IMR-90 (cell line): ENCODE data around the gene SMARCA4. TPM values are rescaled to one million over a fixed set of nuclear protein-coding genes. Genes with fewer than 3 reads are reported as not detected.

Source experiments
- ATAC-seq: fragments of 200-7000 bp; cut with Tn5 transposase; 2 replicates; pipeline ENCODE4 v1.9.1; 2020; ENCODE audit warnings: low read depth, mild to moderate bottlenecking, moderate library complexity
- BruUV-seq: library from RNA; stranded (reverse); fragments of 400-500 nt; replicated peaks from 2 replicates; lab custom pipeline; 2021; lab: Mats Ljungman, UMichigan
- CTCF ChIA-PET: fragments of 300-600 bp; formaldehyde crosslinking; extraction: SDS; loops from one replicate; lab custom pipeline; 2021; ENCODE audit warnings: antibody characterized with exemption; lab: Yijun Ruan, JAX
- POLR2A ChIA-PET: fragments of 300-600 bp; sonication (Branson Sonifier 250); formaldehyde crosslinking; loops from one replicate; lab custom pipeline; 2022; ENCODE audit warnings: antibody characterized with exemption; ENCODE audit not compliant: unreplicated experiment; lab: Charles Lee
- DNase-seq: peaks from one replicate; pipeline ENCODE4 v3.0.0; 2013
- H2AFZ ChIP-seq: replicated peaks from 2 replicates; pipeline ENCODE3; 2013; ENCODE audit warnings: low read length, mild to moderate bottlenecking; ENCODE audit not compliant: poor library complexity
- H2AK5ac ChIP-seq: 2 replicates; pipeline ENCODE4 v1.6.1; 2013; ENCODE audit warnings: low read depth, low read length, inconsistent platforms
- H2AK9ac ChIP-seq: replicated peaks from 2 replicates; pipeline ENCODE3; 2013; ENCODE audit warnings: mild to moderate bottlenecking, low read depth, low read length, moderate library complexity; ENCODE audit not compliant: poor library complexity
- H2BK120ac ChIP-seq: 2 replicates; pipeline ENCODE4 v1.6.1; 2013; ENCODE audit warnings: low read depth, low read length, inconsistent platforms
- H2BK15ac ChIP-seq: 3 replicates; pipeline ENCODE4 v1.6.1; 2013; ENCODE audit warnings: low read depth, low read length, inconsistent platforms
- H2BK20ac ChIP-seq: 2 replicates; pipeline ENCODE4 v1.6.1; 2013; ENCODE audit warnings: low read depth, mild to moderate bottlenecking, inconsistent platforms, low read length, moderate library complexity
- H2BK5ac ChIP-seq: 2 replicates; pipeline ENCODE4 v1.6.1; 2013; ENCODE audit warnings: mild to moderate bottlenecking, low read depth, low read length, inconsistent platforms; ENCODE audit not compliant: poor library complexity, severe bottlenecking
- H3K14ac ChIP-seq: replicated peaks from 2 replicates; pipeline ENCODE4 v1.6.1; 2013; ENCODE audit warnings: low read depth, low read length, inconsistent platforms
- H3K18ac ChIP-seq: 2 replicates; pipeline ENCODE4 v1.6.1; 2013; ENCODE audit warnings: low read depth, low read length, control low read depth
- H3K23ac ChIP-seq: 2 replicates; pipeline ENCODE4 v1.6.1; 2013; ENCODE audit warnings: low read depth, low read length, inconsistent platforms
- H3K27ac ChIP-seq: 2 replicates; pipeline ENCODE4 v1.5.1; 2013; ENCODE audit warnings: mild to moderate bottlenecking, control low read depth, low read length; ENCODE audit not compliant: insufficient read depth
- H3K27me3 ChIP-seq: 2 replicates; pipeline ENCODE4 v1.6.1; 2013; ENCODE audit warnings: low read length; ENCODE audit not compliant: control insufficient read depth, insufficient read depth
- H3K36me3 ChIP-seq: 2 replicates; pipeline ENCODE4 v1.6.1; 2013; ENCODE audit warnings: low read length, mixed read lengths; ENCODE audit not compliant: control insufficient read depth, insufficient read depth
- H3K4ac ChIP-seq: 2 replicates; pipeline ENCODE4 v1.6.1; 2013; ENCODE audit warnings: low read depth, low read length, inconsistent platforms
- H3K4me1 ChIP-seq: 2 replicates; pipeline ENCODE4 v1.6.1; 2013; ENCODE audit warnings: low read length, mixed read lengths; ENCODE audit not compliant: control insufficient read depth, insufficient read depth
- H3K4me2 ChIP-seq: 2 replicates; pipeline ENCODE4 v1.6.1; 2013; ENCODE audit warnings: low read depth, mild to moderate bottlenecking, control low read depth, low read length, moderate library complexity
- H3K4me3 ChIP-seq: 2 replicates; pipeline ENCODE4 v1.5.1; 2013; ENCODE audit warnings: low read depth, mild to moderate bottlenecking, control low read depth, low read length, moderate library complexity; ENCODE audit not compliant: insufficient read depth
- H3K56ac ChIP-seq: 2 replicates; pipeline ENCODE4 v1.6.1; 2013; ENCODE audit warnings: low read length, inconsistent platforms; ENCODE audit not compliant: insufficient read depth; ENCODE audit errors: extremely low read depth
- H3K79me1 ChIP-seq, 2 experiments: 2 replicates each; pipeline ENCODE4 v1.6.1; 2013; ENCODE audit warnings: low read length in 2 of 2, inconsistent platforms in 1 of 2, low read depth in 1 of 2
- H3K9ac ChIP-seq: 2 replicates; pipeline ENCODE4 v1.6.1; 2013; ENCODE audit warnings: low read depth, low read length, control low read depth
- H3K9me1 ChIP-seq: 2 replicates; pipeline ENCODE4 v1.6.1; 2013; ENCODE audit warnings: low read length, inconsistent platforms; ENCODE audit not compliant: insufficient read depth
- H3K9me3 ChIP-seq: 2 replicates; pipeline ENCODE4 v1.6.1; 2013; ENCODE audit warnings: low read length; ENCODE audit not compliant: control insufficient read depth, insufficient read depth
- H4K20me1 ChIP-seq: 2 replicates; pipeline ENCODE4 v1.6.1; 2013; ENCODE audit warnings: low read length, inconsistent platforms; ENCODE audit not compliant: insufficient read depth
- H4K5ac ChIP-seq: 2 replicates; pipeline ENCODE4 v1.6.1; 2013; ENCODE audit warnings: mild to moderate bottlenecking, low read depth, low read length, control low read depth
- H4K8ac ChIP-seq, 2 experiments: 2 replicates each; pipeline ENCODE4 v1.6.1; 2013; ENCODE audit warnings: low read depth in 2 of 2, low read length in 2 of 2, control low read depth in 1 of 2, inconsistent platforms in 1 of 2
- H4K91ac ChIP-seq: 2 replicates; pipeline ENCODE4 v1.6.1; 2013; ENCODE audit warnings: low read depth, low read length, inconsistent platforms; ENCODE audit not compliant: insufficient read depth
- BHLHE40 ChIP-seq: fragments of 150-350 bp; IDR thresholded peaks from 2 replicates; pipeline ENCODE4 v1.6.1; 2016; ENCODE audit warnings: mild to moderate bottlenecking, low read depth, low read length
- FOS ChIP-seq: fragments of 150-350 bp; IDR thresholded peaks from 2 replicates; pipeline ENCODE4 v1.6.1; 2016; ENCODE audit warnings: low read depth, low read length
- MAFK ChIP-seq: IDR thresholded peaks from 2 replicates; pipeline ENCODE4 v1.6.1; 2012; ENCODE audit warnings: low read depth, low read length, improper control_type of control experiment
- MAZ ChIP-seq: IDR thresholded peaks from 2 replicates; pipeline ENCODE4 v1.6.1; 2012; ENCODE audit warnings: low read depth, mild to moderate bottlenecking, low read length, improper control_type of control experiment, moderate library complexity, borderline replicate concordance
- NFE2L2 ChIP-seq: fragments of 150-350 bp; IDR thresholded peaks from 2 replicates; pipeline ENCODE4 v1.6.1; 2016; ENCODE audit warnings: low read depth, mild to moderate bottlenecking, low read length
- RAD21 ChIP-seq: IDR thresholded peaks from 2 replicates; pipeline ENCODE4 v1.6.1; 2012; ENCODE audit warnings: low read length, improper control_type of control experiment
- RFX5 ChIP-seq: IDR thresholded peaks from 2 replicates; pipeline ENCODE4 v1.8.0; 2012; ENCODE audit warnings: low read depth, mild to moderate bottlenecking, low read length, moderate library complexity
- WGBS, 2 experiments: methylation state at CpG; one replicate each; pipeline versions ENCODE4 v1.1.5 to v1.1.7; 2013; ENCODE audit warnings: missing lambda C conversion rate in 2 of 2; ENCODE audit not compliant: insufficient read length in 1 of 2; ENCODE audit errors: extremely low coverage in 2 of 2; 5-methylcytosine and 5-hydroxymethylcytosine counted together
- dilution Hi-C: fragments of 300-500 bp; cut with HindIII; formaldehyde crosslinking; loops from one replicate; pipeline ENCODE4 v1.14.3; 2018; ENCODE audit warnings: low sequenced_read_pairs; ENCODE audit not compliant: unreplicated experiment
- in situ Hi-C: fragments of 300-500 bp; cut with MboI; formaldehyde crosslinking; loops from 3 replicates; pipeline ENCODE4 v1.14.3; 2019; ENCODE audit warnings: low sequenced_read_pairs, inconsistent platforms, mixed read lengths
- intact Hi-C: fragments of 100-400 bp; cut with micrococcal nuclease; formaldehyde crosslinking; loops from 2 replicates; pipeline ENCODE4 v1.10.0; 2022
- polyA plus RNA-seq, 3 experiments: library from polyadenylated mRNA; depleted of rRNA; stranded (reverse); fragments of >200 nt; gene quantifications; 2 replicates each; pipeline ENCODE4 v1.2.3, GENCODE V29; 2012; ENCODE audit warnings: low replicate concordance in 1 of 3
- total RNA-seq: library from RNA; depleted of rRNA; stranded (reverse); fragments of >200 nt; gene quantifications from 2 replicates; pipeline ENCODE4 v1.2.3, GENCODE V29; 2012
- TF ChIP-seq, protein P1 (sequence below): fragments of 150-350 bp; IDR thresholded peaks from 2 replicates; pipeline ENCODE4 v1.6.1; 2017; ENCODE audit warnings: mild to moderate bottlenecking, antibody characterized with exemption, low read length, low read depth

The SMARCA4 gene
- total and polyA plus RNA-seq, 2 of the 4 experiments (the other 2 are of a cell fraction): 41.4 to 85.6 TPM

- Histone ChIP-seq H2BK120ac (no peak overlapping the region), H3K36me3 (peaks cover 55% of the 10 kb centered on the region), H2AK9ac (no peak overlapping the region), H2AFZ (no peak overlapping the region), H2AK5ac (no peak overlapping the region), H3K4me1 (peaks cover 12% of the 10 kb centered on the region), H2BK15ac (no peak overlapping the region), H3K18ac (no peak overlapping the region), H3K27me3 (no peaks in the 10 kb centered on the region), H3K4me3 (no peak overlapping the region), H3K14ac (no peak overlapping the region), H3K9ac (no peak overlapping the region), H3K9me3 (no peaks in the 10 kb centered on the region), H3K56ac (no peak overlapping the region), H3K23ac (no peak overlapping the region), H4K5ac (no peak overlapping the region), H3K4ac (no peak overlapping the region), H2BK20ac (no peak overlapping the region), H3K4me2 (no peak overlapping the region), H3K27ac (no peak overlapping the region), H4K20me1 (peaks cover 14% of the 10 kb centered on the region), H4K91ac (no peak overlapping the region), H3K9me1 (no peaks in the 10 kb centered on the region), H4K8ac (no peak overlapping the region), H2BK5ac (no peak overlapping the region), H3K79me1 (peaks cover 9 to 38% of the 10 kb centered on the region in 2 experiments; a peak in 3 of 4 replicates)
- ChIA-PET CTCF (no interaction called here), POLR2A (no interaction called here)
- ATAC-seq: no peak
- TF ChIP-seq FOS: no peak
- TF ChIP-seq, protein P1, sequence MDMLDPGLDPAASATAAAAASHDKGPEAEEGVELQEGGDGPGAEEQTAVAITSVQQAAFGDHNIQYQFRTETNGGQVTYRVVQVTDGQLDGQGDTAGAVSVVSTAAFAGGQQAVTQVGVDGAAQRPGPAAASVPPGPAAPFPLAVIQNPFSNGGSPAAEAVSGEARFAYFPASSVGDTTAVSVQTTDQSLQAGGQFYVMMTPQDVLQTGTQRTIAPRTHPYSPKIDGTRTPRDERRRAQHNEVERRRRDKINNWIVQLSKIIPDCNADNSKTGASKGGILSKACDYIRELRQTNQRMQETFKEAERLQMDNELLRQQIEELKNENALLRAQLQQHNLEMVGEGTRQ: no peak
- TF ChIP-seq NFE2L2: no peak
- no peak for TF ChIP-seq MAFK
- TF ChIP-seq RFX5: no peak
- TF ChIP-seq BHLHE40: no peak
- no peak for TF ChIP-seq MAZ
- TF ChIP-seq RAD21: no peak
- no peak for DNase-seq
- intact Hi-C loops (no loop called here), in situ Hi-C loops (no loop called here), dilution Hi-C loops (no loop called here)
- BruUV-seq: no TSS peak
- WGBS, 2 experiments: 93% methylated on average over 24 of the region's 31 CpGs; no CpG with 5 or more reads in 1 of the 2 experiments
Measured at GRCh38 chr19:10911579-10912363, 49.1 kb upstream of the SMARCA4 start.
